WTC11 (cell line): ENCODE measurements around the gene SH3PXD2A. TPM values are rescaled to one million over a fixed set of nuclear protein-coding genes. Genes with fewer than 3 reads are reported as not detected.

Experiments used
- ATAC-seq: fragments of 200-7000 bp; cut with Tn5 transposase; 2 replicates; pipeline ENCODE4 v1.10.0; 2021; ENCODE audit warnings: mild to moderate bottlenecking, moderate library complexity
- CTCF ChIA-PET: fragments of 300-600 bp; sonication (Branson Sonifier 250); formaldehyde crosslinking; loops from one replicate; lab custom pipeline; 2021; ENCODE audit warnings: antibody characterized with exemption; lab: Charles Lee
- POLR2A ChIA-PET: fragments of 350-600 bp; sonication (Branson Sonifier 250); formaldehyde crosslinking; loops from one replicate; lab custom pipeline; 2021; ENCODE audit warnings: antibody characterized with exemption; lab: Charles Lee
- DNase-seq: peaks from one replicate; pipeline ENCODE4 v3.0.0; 2021; ENCODE audit warnings: low spot score
- H3K27ac Mint-ChIP-seq: 2 replicates; pipeline ENCODE4 v1.8.0; 2021; ENCODE audit warnings: mixed read lengths
- H3K27me3 Mint-ChIP-seq: 2 replicates; pipeline ENCODE4 v1.8.0; 2021; ENCODE audit warnings: low read depth, mild to moderate bottlenecking, moderate library complexity, mixed read lengths
- H3K36me3 Mint-ChIP-seq: 2 replicates; pipeline ENCODE4 v1.8.0; 2021; ENCODE audit warnings: mixed read lengths
- H3K4me1 Mint-ChIP-seq: 2 replicates; pipeline ENCODE4 v1.8.0; 2022; ENCODE audit warnings: mixed read lengths
- H3K4me3 Mint-ChIP-seq: 2 replicates; pipeline ENCODE4 v1.8.0; 2021; ENCODE audit warnings: mild to moderate bottlenecking, moderate library complexity, mixed read lengths
- H3K9me3 Mint-ChIP-seq: 2 replicates; pipeline ENCODE4 v1.8.0; 2021; ENCODE audit warnings: mixed read lengths
- ATF1 ChIP-seq: sonication (generic); formaldehyde crosslinking; IDR thresholded peaks from 2 replicates; pipeline ENCODE4 v1.8.1; 2023; ENCODE audit warnings: mild to moderate bottlenecking, moderate library complexity, missing genetic modification reagents
- CBFB ChIP-seq: sonication (generic); formaldehyde crosslinking; IDR thresholded peaks from 2 replicates; pipeline ENCODE4 v1.8.1; 2022; ENCODE audit warnings: mild to moderate bottlenecking, low read depth, missing genetic modification reagents
- E2F4 ChIP-seq: sonication (generic); formaldehyde crosslinking; IDR thresholded peaks from 2 replicates; pipeline ENCODE4 v1.8.1; 2022; ENCODE audit warnings: low read depth, mild to moderate bottlenecking, moderate library complexity, missing genetic modification reagents, borderline replicate concordance
- E2F5 ChIP-seq: sonication (generic); formaldehyde crosslinking; IDR thresholded peaks from 2 replicates; pipeline ENCODE4 v1.8.1; 2022; ENCODE audit warnings: mild to moderate bottlenecking, moderate library complexity, missing genetic modification reagents
- EMX1 ChIP-seq: fragments of 250-450 bp; sonication (Bioruptor Pico); IDR thresholded peaks from 2 replicates; pipeline ENCODE4 v1.8.0; 2021; ENCODE audit warnings: mild to moderate bottlenecking
- FOXJ3 ChIP-seq: sonication (generic); formaldehyde crosslinking; IDR thresholded peaks from 2 replicates; pipeline ENCODE4 v1.9.0; 2021; ENCODE audit warnings: missing genetic modification reagents, mild to moderate bottlenecking, borderline replicate concordance
- FOXP1 ChIP-seq: sonication (generic); formaldehyde crosslinking; IDR thresholded peaks from 2 replicates; pipeline ENCODE4 v1.8.0; 2022; ENCODE audit warnings: missing genetic modification reagents, mild to moderate bottlenecking, moderate library complexity, borderline replicate concordance
- GABPB1 ChIP-seq: sonication (generic); formaldehyde crosslinking; IDR thresholded peaks from 2 replicates; pipeline ENCODE4 v1.8.1; 2023; ENCODE audit warnings: mild to moderate bottlenecking, missing genetic modification reagents
- NFATC4 ChIP-seq: fragments of 250-450 bp; sonication (Bioruptor Pico); IDR thresholded peaks from 2 replicates; pipeline ENCODE4 v1.9.0; 2021; ENCODE audit warnings: mild to moderate bottlenecking
- NFE2L1 ChIP-seq: sonication (generic); formaldehyde crosslinking; IDR thresholded peaks from 2 replicates; pipeline ENCODE4 v1.8.1; 2023; ENCODE audit warnings: missing genetic modification reagents
- PRRX2 ChIP-seq: fragments of 250-450 bp; sonication (Bioruptor Pico); IDR thresholded peaks from 2 replicates; pipeline ENCODE4 v1.8.0; 2021; ENCODE audit warnings: mild to moderate bottlenecking
- SMAD3 ChIP-seq: sonication (generic); formaldehyde crosslinking; IDR thresholded peaks from 2 replicates; pipeline ENCODE4 v1.8.0; 2022; ENCODE audit warnings: missing genetic modification reagents, mild to moderate bottlenecking, borderline replicate concordance
- USF1 ChIP-seq: sonication (generic); formaldehyde crosslinking; IDR thresholded peaks from 2 replicates; pipeline ENCODE4 v1.8.0; 2022; ENCODE audit warnings: mild to moderate bottlenecking, missing genetic modification reagents
- USF2 ChIP-seq: sonication (generic); formaldehyde crosslinking; IDR thresholded peaks from 2 replicates; pipeline ENCODE4 v1.8.1; 2023; ENCODE audit warnings: mild to moderate bottlenecking, missing genetic modification reagents, moderate library complexity
- ZBTB43 ChIP-seq: sonication (generic); formaldehyde crosslinking; IDR thresholded peaks from 2 replicates; pipeline ENCODE4 v1.8.1; 2023; ENCODE audit warnings: mild to moderate bottlenecking, missing genetic modification reagents
- ZNF219 ChIP-seq: sonication (generic); formaldehyde crosslinking; IDR thresholded peaks from 2 replicates; pipeline ENCODE4 v1.8.0; 2023; ENCODE audit warnings: missing genetic modification reagents, mild to moderate bottlenecking, borderline replicate concordance
- ZNF232 ChIP-seq: sonication (generic); formaldehyde crosslinking; IDR thresholded peaks from 2 replicates; pipeline ENCODE4 v1.8.0; 2022; ENCODE audit warnings: mild to moderate bottlenecking, missing genetic modification reagents
- ZNF263 ChIP-seq: sonication (generic); formaldehyde crosslinking; IDR thresholded peaks from 2 replicates; pipeline ENCODE4 v1.8.1; 2022; ENCODE audit warnings: low read depth, mild to moderate bottlenecking, moderate library complexity, missing genetic modification reagents
- ZNF423 ChIP-seq: fragments of 250-450 bp; sonication (Bioruptor Pico); IDR thresholded peaks from 2 replicates; pipeline ENCODE4 v2.1.2; 2022; ENCODE audit warnings: mild to moderate bottlenecking, moderate library complexity
- ZNF671 ChIP-seq: fragments of 250-450 bp; sonication (Bioruptor Pico); IDR thresholded peaks from 2 replicates; pipeline ENCODE4 v1.8.0; 2021; ENCODE audit warnings: mild to moderate bottlenecking
- total RNA-seq: library from RNA; stranded (reverse); gene quantifications from 3 replicates; pipeline ENCODE4 v1.2.3, GENCODE V29; 2021
- TF ChIP-seq, protein P1 (sequence below): sonication (generic); formaldehyde crosslinking; IDR thresholded peaks from 2 replicates; pipeline ENCODE4 v1.8.1; 2023; ENCODE audit warnings: mild to moderate bottlenecking, missing genetic modification reagents
- TF ChIP-seq, protein P2 (sequence below): sonication (generic); formaldehyde crosslinking; conservative IDR thresholded peaks from 2 replicates; pipeline ENCODE4 v1.8.1; 2022; ENCODE audit warnings: mild to moderate bottlenecking, missing genetic modification reagents
- TF ChIP-seq, protein P3 (sequence below): sonication (generic); formaldehyde crosslinking; conservative IDR thresholded peaks from 2 replicates; pipeline ENCODE4 v1.8.1; 2023; ENCODE audit warnings: mild to moderate bottlenecking, low read depth, missing genetic modification reagents, moderate library complexity

SH3PXD2A gene
- total RNA-seq, 1 experiment from 2014 or later = 15.7 TPM

DNA sequence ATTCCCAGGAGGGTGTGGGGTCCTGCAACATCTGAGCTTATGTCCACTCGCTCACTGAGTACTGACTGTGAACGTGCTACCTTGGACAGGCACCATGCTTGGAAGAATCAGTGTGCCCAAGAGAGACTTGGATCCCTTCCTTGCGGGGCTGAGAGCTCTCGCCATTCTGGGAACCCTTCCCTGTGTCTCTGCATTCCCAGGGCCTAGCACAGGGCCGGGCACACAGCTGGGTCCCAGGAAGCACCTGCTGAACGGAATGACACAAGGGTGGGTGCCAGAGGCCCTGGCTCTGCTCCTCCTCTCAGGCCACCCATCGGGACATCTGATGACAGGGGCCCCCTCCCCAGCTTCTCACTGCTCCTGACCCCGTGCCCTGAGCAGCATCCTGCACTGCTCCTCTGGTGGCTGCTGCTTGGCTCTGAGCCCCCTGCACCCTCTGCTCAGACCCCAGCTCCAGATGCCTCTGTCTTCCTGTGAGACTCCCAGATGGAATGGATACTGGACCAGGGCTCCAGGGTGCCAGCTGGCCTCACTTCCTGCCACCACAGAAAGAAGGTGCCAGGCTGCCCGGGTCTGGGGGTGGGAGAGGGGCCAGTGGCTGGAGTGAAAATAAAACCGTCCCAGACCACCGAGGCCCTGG is 232.3 kb downstream of the SH3PXD2A start:
- no peak for DNase-seq
- no peaks in the 10 kb centered on the region for H3K27me3 Mint-ChIP-seq
- no peak for ATAC-seq
- ChIA-PET POLR2A (no interaction called here), CTCF (interaction anchor here (0.7 to 1.5 kb wide), 2 partner anchors 57 to 73 kb away, joined by 5 to 8 read pairs; no protein-coding TSS in a partner anchor)
- 0 out of 2 replicates have a peak, but pooled peaks cover 5% of the 10 kb centered on the region for H3K36me3 Mint-ChIP-seq
- no peak overlapping the region for H3K27ac Mint-ChIP-seq
- H3K4me3 Mint-ChIP-seq = no peak overlapping the region
- H3K9me3 Mint-ChIP-seq = no peaks in the 10 kb centered on the region
- H3K4me1 Mint-ChIP-seq = no peaks in the 10 kb centered on the region
- TF ChIP-seq ZNF263 (CRISPR knock-in tag) (no peak), EMX1 (CRISPR knock-in tag) (no peak), ZNF219 (CRISPR knock-in tag) (no peak), NFE2L1 (CRISPR knock-in tag) (no peak), E2F5 (CRISPR knock-in tag) (no peak), PRRX2 (no peak), ATF1 (CRISPR knock-in tag) (no peak), ZNF423 (CRISPR knock-in tag) (no peak), CBFB (CRISPR knock-in tag) (no peak), NFATC4 (no peak), USF1 (no peak), ZBTB43 (CRISPR knock-in tag) (no peak), SMAD3 (CRISPR knock-in tag) (no peak), FOXJ3 (CRISPR knock-in tag) (no peak), ZNF671 (CRISPR knock-in tag) (no peak)
- TF ChIP-seq, protein P1, sequence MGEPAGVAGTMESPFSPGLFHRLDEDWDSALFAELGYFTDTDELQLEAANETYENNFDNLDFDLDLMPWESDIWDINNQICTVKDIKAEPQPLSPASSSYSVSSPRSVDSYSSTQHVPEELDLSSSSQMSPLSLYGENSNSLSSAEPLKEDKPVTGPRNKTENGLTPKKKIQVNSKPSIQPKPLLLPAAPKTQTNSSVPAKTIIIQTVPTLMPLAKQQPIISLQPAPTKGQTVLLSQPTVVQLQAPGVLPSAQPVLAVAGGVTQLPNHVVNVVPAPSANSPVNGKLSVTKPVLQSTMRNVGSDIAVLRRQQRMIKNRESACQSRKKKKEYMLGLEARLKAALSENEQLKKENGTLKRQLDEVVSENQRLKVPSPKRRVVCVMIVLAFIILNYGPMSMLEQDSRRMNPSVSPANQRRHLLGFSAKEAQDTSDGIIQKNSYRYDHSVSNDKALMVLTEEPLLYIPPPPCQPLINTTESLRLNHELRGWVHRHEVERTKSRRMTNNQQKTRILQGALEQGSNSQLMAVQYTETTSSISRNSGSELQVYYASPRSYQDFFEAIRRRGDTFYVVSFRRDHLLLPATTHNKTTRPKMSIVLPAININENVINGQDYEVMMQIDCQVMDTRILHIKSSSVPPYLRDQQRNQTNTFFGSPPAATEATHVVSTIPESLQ = no peak
- TF ChIP-seq, protein P2, sequence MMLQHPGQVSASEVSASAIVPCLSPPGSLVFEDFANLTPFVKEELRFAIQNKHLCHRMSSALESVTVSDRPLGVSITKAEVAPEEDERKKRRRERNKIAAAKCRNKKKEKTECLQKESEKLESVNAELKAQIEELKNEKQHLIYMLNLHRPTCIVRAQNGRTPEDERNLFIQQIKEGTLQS (CRISPR knock-in tag) = no peak
- TF ChIP-seq, protein P3, sequence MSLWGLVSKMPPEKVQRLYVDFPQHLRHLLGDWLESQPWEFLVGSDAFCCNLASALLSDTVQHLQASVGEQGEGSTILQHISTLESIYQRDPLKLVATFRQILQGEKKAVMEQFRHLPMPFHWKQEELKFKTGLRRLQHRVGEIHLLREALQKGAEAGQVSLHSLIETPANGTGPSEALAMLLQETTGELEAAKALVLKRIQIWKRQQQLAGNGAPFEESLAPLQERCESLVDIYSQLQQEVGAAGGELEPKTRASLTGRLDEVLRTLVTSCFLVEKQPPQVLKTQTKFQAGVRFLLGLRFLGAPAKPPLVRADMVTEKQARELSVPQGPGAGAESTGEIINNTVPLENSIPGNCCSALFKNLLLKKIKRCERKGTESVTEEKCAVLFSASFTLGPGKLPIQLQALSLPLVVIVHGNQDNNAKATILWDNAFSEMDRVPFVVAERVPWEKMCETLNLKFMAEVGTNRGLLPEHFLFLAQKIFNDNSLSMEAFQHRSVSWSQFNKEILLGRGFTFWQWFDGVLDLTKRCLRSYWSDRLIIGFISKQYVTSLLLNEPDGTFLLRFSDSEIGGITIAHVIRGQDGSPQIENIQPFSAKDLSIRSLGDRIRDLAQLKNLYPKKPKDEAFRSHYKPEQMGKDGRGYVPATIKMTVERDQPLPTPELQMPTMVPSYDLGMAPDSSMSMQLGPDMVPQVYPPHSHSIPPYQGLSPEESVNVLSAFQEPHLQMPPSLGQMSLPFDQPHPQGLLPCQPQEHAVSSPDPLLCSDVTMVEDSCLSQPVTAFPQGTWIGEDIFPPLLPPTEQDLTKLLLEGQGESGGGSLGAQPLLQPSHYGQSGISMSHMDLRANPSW (CRISPR knock-in tag) = no peak
- TF ChIP-seq, all 79 proteins: peak for 0

DNA sequence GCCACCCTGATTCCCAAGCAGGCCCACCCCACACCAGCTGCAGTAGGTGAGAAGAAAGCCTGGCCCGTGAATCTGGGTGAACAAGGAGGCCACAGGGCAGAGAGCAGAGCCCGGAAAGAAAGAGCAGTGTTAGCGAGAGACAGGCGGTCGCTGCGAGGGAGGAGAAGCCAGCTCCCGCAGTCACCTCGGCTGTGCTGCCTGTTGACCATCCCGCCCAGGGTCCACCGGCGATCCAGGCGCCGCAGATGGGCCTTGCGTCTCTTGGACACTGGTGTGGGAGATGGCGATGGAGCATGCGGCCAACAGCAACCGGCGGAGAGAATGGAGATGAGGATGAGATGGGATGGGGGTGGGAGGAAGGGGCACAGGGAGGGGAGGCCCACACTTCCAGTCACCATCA is 233.1 kb downstream of the SH3PXD2A start:
- Mint-ChIP-seq H3K36me3 (0 out of 2 replicates have a peak, but pooled peaks cover 5% of the 10 kb centered on the region), H3K9me3 (no peaks in the 10 kb centered on the region), H3K27ac (peak overlapping the region; percentile 45; the same call in 1 of the 2 replicates), H3K4me3 (no peak overlapping the region), H3K4me1 (no peaks in the 10 kb centered on the region), H3K27me3 (no peaks in the 10 kb centered on the region)
- no peak for DNase-seq
- ChIA-PET CTCF (interaction anchor here (1.5 kb wide), 1 partner anchor 74 kb away, joined by 8 read pairs; no protein-coding TSS in a partner anchor), POLR2A (no interaction called here)
- ATAC-seq = no peak
- TF ChIP-seq ZNF232 (CRISPR knock-in tag) = no peak
- no peak for TF ChIP-seq E2F4 (CRISPR knock-in tag)
- TF ChIP-seq GABPB1 (CRISPR knock-in tag) = no peak
- TF ChIP-seq USF2 (CRISPR knock-in tag) = no peak
- no peak for TF ChIP-seq ZNF671 (CRISPR knock-in tag)
- TF ChIP-seq FOXP1 = no peak
- TF ChIP-seq, protein P2 (CRISPR knock-in tag) = no peak
